Astrocyte (in vitro differentiated cells and primary cell): ENCODE data around the gene LIPN.

Experiments
- EZH2 ChIP-seq: IDR thresholded peaks from 2 replicates; pipeline ENCODE4 v1.6.1; 2012; ENCODE audit warnings: mild to moderate bottlenecking, low read length, inconsistent platforms; ENCODE audit not compliant: insufficient read depth
- TF ChIP-seq, protein P1 (sequence below): IDR thresholded peaks from 2 replicates; pipeline ENCODE4 v1.5.1; 2011; ENCODE audit warnings: low read depth, mild to moderate bottlenecking, inconsistent platforms, low read length, moderate library complexity; ENCODE audit not compliant: insufficient read depth

DNA sequence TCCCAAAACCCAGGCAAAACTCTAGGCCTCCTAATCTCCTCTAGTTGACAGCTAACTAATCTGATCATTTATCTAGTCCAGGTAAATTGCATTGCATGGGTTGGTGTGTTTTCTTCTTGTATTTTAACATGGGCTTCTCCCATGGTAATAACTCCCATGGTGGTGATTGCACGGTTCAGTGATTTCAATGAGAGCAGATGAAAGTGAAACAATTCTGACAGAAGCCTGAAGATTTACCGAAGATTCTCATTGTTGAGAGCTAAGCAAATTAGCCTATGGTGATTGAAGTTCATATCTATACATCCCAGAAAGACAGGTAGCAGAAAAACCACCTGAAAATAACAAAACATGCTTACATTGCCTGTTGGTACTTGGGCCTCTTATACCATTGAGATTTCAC, 26.6 kb upstream of the LIPN start:
- no peak for TF ChIP-seq EZH2
- TF ChIP-seq, protein P1, sequence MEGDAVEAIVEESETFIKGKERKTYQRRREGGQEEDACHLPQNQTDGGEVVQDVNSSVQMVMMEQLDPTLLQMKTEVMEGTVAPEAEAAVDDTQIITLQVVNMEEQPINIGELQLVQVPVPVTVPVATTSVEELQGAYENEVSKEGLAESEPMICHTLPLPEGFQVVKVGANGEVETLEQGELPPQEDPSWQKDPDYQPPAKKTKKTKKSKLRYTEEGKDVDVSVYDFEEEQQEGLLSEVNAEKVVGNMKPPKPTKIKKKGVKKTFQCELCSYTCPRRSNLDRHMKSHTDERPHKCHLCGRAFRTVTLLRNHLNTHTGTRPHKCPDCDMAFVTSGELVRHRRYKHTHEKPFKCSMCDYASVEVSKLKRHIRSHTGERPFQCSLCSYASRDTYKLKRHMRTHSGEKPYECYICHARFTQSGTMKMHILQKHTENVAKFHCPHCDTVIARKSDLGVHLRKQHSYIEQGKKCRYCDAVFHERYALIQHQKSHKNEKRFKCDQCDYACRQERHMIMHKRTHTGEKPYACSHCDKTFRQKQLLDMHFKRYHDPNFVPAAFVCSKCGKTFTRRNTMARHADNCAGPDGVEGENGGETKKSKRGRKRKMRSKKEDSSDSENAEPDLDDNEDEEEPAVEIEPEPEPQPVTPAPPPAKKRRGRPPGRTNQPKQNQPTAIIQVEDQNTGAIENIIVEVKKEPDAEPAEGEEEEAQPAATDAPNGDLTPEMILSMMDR = no peak
